Calu3 (cell line): ENCODE data around the gene TEAD4. TPM values are rescaled to one million over a fixed set of nuclear protein-coding genes. Genes with fewer than 3 reads are reported as not detected.

ENCODE experiments used
- BruUV-seq: library from RNA; stranded (reverse); fragments of 400-500 nt; replicated peaks from 2 replicates; lab custom pipeline; 2021; lab: Mats Ljungman, UMichigan
- CTCF ChIA-PET: fragments of 300-600 bp; sonication (Branson Sonifier 250); formaldehyde crosslinking; loops from one replicate; lab custom pipeline; 2022; ENCODE audit warnings: antibody characterized with exemption; lab: Charles Lee
- DNase-seq: peaks from one replicate; pipeline ENCODE4 v3.0.0; 2022
- H3K27ac Mint-ChIP-seq: one replicate; pipeline ENCODE4 v1.8.0; 2022; ENCODE audit warnings: mixed read lengths; ENCODE audit not compliant: unreplicated experiment
- H3K27me3 Mint-ChIP-seq: one replicate; pipeline ENCODE4 v1.8.0; 2022; ENCODE audit warnings: mixed read lengths; ENCODE audit not compliant: unreplicated experiment
- H3K36me3 Mint-ChIP-seq: one replicate; pipeline ENCODE4 v1.8.0; 2022; ENCODE audit warnings: mild to moderate bottlenecking, moderate library complexity, mixed read lengths; ENCODE audit not compliant: insufficient read depth, unreplicated experiment
- H3K4me1 Mint-ChIP-seq: one replicate; pipeline ENCODE4 v1.8.0; 2022; ENCODE audit warnings: mild to moderate bottlenecking, low read depth, mixed read lengths; ENCODE audit not compliant: unreplicated experiment
- H3K4me3 Mint-ChIP-seq: one replicate; pipeline ENCODE4 v1.8.0; 2022; ENCODE audit warnings: mild to moderate bottlenecking, low read depth, moderate library complexity, mixed read lengths; ENCODE audit not compliant: unreplicated experiment
- H3K9me3 Mint-ChIP-seq: one replicate; pipeline ENCODE4 v1.8.0; 2022; ENCODE audit warnings: low read depth, mixed read lengths; ENCODE audit not compliant: unreplicated experiment
- intact Hi-C: fragments of 100-400 bp; cut with micrococcal nuclease; formaldehyde crosslinking; loops from one replicate; pipeline ENCODE4 v1.10.0; 2022; ENCODE audit not compliant: unreplicated experiment
- total RNA-seq: library from RNA; stranded (reverse); gene quantifications from 2 replicates; pipeline ENCODE4 v1.2.3, GENCODE V29; 2022
- TF ChIP-seq, protein P1 (sequence below): fragments of 200-600 bp; IDR thresholded peaks from one replicate; pipeline ENCODE4 v1.8.0; 2022; ENCODE audit warnings: antibody characterized with exemption; ENCODE audit not compliant: unreplicated experiment

TEAD4 gene
- total RNA-seq, 1 experiment from 2014 or later, result 33.0 TPM

DNA sequence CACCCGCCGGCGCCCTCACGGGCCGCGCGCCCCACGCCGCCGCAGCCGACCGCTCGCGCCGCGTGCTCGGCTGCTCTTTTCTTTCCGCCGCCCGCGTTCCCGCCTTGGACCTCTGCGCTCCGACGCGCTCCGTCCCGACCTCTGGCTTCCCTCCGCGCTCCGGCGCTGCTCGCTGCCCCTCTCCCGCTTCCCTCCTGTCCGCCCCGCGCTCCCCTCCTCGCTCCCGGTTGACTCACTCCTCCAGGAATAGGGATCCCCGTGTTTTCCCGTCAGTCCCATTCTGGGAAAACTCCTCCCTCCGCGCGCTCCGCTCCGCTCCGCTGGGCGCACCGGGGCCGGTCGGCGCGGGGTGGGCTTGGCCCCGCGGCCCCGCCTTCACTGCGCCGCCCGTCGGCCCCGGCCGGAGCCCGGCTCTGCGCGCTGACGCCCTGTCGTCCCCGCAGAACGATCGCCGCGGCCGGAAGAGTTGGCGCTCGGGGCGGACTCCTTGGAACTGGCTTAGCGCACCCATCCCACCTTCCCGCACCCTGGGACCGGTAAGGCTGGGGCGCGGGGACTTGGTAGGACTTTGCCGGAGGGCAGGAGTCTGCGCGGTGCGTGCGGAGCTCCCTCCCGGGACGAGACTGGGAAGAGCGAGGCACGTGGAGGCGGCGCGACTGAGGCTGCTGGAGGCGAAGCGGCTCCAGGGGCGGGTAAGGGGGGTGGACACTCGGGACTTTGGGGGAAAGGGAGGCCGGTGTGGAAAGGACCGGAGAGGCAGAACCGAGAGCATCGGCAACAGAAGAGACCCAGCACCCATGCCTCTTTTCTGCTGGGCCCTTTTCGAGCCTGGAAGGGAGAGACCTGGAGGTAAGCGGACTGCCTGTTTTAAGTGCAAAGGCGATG, 550 bp downstream of the TEAD4 start:
- Mint-ChIP-seq H3K27me3 (no peaks in the 10 kb centered on the region), H3K9me3 (no peaks in the 10 kb centered on the region), H3K36me3 (peaks cover 50% of the 10 kb centered on the region), H3K27ac (peak overlapping the region; percentile 95), H3K4me1 (peaks cover 53% of the 10 kb centered on the region), H3K4me3 (peak overlapping the region; percentile 95)
- intact Hi-C loops, result no loop called here
- DNase-seq, result peak; percentile 63
- no TSS peak for BruUV-seq
- CTCF ChIA-PET, result interaction anchor here (0.5 to 1.0 kb wide), 4 partner anchors 10 to 82 kb away, joined by 3 read pairs; no protein-coding TSS in a partner anchor
- TF ChIP-seq, protein P1, sequence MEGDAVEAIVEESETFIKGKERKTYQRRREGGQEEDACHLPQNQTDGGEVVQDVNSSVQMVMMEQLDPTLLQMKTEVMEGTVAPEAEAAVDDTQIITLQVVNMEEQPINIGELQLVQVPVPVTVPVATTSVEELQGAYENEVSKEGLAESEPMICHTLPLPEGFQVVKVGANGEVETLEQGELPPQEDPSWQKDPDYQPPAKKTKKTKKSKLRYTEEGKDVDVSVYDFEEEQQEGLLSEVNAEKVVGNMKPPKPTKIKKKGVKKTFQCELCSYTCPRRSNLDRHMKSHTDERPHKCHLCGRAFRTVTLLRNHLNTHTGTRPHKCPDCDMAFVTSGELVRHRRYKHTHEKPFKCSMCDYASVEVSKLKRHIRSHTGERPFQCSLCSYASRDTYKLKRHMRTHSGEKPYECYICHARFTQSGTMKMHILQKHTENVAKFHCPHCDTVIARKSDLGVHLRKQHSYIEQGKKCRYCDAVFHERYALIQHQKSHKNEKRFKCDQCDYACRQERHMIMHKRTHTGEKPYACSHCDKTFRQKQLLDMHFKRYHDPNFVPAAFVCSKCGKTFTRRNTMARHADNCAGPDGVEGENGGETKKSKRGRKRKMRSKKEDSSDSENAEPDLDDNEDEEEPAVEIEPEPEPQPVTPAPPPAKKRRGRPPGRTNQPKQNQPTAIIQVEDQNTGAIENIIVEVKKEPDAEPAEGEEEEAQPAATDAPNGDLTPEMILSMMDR, result no peak

DNA sequence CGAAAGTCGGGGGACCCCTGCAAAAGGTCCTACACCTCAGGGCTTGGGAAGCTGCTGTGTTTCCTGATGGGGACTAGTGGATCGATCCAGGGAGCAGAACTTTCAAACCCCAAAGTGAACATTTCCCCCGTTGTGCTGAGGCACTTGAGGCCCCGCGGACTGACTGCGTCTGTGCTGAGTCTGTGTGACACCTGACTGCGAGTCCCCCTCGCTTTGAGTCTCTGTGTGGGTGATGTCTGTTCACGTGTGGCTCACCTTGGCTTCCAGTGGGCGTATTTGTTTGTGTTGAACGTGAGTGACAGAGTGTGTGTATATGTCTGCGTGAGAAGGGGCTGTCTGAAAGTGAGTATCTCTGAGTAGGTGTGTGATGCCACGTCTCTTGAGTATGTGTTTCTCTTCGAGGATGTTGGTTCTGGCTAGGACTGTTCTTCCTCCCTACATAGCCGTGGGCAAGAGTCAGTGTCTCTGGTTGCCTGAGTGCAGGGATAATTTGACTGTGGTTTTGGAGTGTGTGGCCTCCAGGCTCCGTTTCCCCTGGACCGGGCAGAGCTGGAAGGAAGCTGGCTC, 1.3 kb downstream of the TEAD4 start:
- peak; percentile 10 for DNase-seq
- no peaks in the 10 kb centered on the region for H3K27me3 Mint-ChIP-seq
- BruUV-seq, result no TSS peak
- H3K4me3 Mint-ChIP-seq, result peak overlapping the region; percentile 95
- TF ChIP-seq, protein P1, result no peak
- H3K36me3 Mint-ChIP-seq, result peaks cover 50% of the 10 kb centered on the region
- no peaks in the 10 kb centered on the region for H3K9me3 Mint-ChIP-seq
- CTCF ChIA-PET, result interaction anchor here (0.7 to 1.0 kb wide), 2 partner anchors 27 to 36 kb away, joined by 3 read pairs; no protein-coding TSS in a partner anchor
- intact Hi-C loops, result no loop called here
- peaks cover 53% of the 10 kb centered on the region for H3K4me1 Mint-ChIP-seq
- H3K27ac Mint-ChIP-seq, result peak overlapping the region; percentile 95

DNA sequence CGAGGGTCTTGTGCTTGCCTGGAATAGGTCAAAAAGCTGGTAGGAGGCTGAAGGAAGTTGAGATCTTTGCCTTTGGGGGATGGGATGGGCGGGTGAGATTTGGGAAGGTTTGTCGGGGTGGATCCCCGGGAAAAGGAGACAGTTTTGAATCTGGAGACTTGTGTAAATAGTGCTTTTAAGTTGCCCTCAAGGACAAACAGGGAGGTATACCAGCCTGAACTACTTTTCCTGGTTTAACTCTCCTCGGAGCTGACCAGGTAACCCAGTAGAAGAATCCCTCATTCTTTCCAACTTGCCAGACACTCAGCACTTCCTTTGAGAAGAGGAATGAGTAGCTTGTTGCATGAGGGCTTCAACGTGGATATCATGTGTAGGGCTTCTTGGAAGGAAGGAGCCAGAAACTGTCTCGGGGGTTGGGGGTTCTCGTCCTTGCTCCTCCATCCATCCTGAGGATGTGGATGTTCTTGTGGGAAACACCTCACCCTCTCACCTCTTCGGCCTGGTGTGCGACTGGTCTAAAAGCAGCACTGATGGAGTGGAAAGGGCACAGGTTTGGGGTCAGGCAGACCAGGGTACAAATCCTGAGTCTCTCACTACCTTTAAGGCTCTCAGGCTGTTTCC, 1.9 kb downstream of the TEAD4 start:
- no peaks in the 10 kb centered on the region for H3K27me3 Mint-ChIP-seq
- TSS peak; percentile 42 for BruUV-seq
- H3K36me3 Mint-ChIP-seq, result peaks cover 54% of the 10 kb centered on the region
- TF ChIP-seq, protein P1, result no peak
- peak overlapping the region; percentile 95 for H3K27ac Mint-ChIP-seq
- H3K4me3 Mint-ChIP-seq, result peak overlapping the region; percentile 95
- no peaks in the 10 kb centered on the region for H3K9me3 Mint-ChIP-seq
- CTCF ChIA-PET, result interaction anchor here (0.5 to 0.7 kb wide), 2 partner anchors 28 to 60 kb away, joined by 3 read pairs; no protein-coding TSS in a partner anchor
- intact Hi-C loops, result no loop called here
- peaks cover 50% of the 10 kb centered on the region for H3K4me1 Mint-ChIP-seq
- no peak for DNase-seq

DNA sequence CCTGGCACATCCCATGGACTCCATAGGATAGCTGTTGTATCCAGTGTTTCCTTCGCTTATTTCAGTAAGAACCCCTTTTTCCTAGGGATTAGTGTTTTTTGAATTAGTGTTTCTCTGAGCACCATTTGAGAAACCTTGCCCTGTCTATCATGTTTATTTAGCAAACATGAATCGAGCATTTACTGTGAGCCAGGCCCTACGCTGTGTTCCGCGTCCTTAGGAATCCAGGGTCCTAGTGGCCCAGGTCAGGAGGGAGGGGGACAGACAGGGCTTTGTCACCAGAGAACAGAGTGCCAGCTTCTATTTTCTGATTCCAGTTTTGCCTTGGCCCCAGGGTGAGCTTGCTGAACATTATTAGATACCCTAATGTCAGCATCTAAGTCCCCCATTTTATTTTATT, 2.5 kb downstream of the TEAD4 start:
- Mint-ChIP-seq H3K9me3 (no peaks in the 10 kb centered on the region), H3K4me3 (peak overlapping the region; percentile 95), H3K27ac (no peak overlapping the region), H3K27me3 (no peaks in the 10 kb centered on the region), H3K36me3 (peaks cover 52% of the 10 kb centered on the region), H3K4me1 (peaks cover 44% of the 10 kb centered on the region)
- intact Hi-C loops, result no loop called here
- TF ChIP-seq, protein P1, result no peak
- no peak for DNase-seq
- no TSS peak for BruUV-seq
- CTCF ChIA-PET, result interaction anchor here (0.5 kb wide), 1 partner anchor 61 kb away, joined by 3 read pairs; no protein-coding TSS in a partner anchor
